ELF-1 (cell line): Measurements from ENCODE around the gene PILRB.
A peak's percentile ranks its signal among the peaks of the same experiment; 100 is the strongest.
"Not testable (repeated sequence)": the region's sequence is repeated elsewhere in the genome, so short reads cannot be mapped to it uniquely, and the experiment has no call there.

Experiments
- DNase-seq: peaks from one replicate; pipeline ENCODE4 v3.0.0-alpha.2; 2016; ENCODE audit warnings: low read depth, low spot score

The PILRB gene

DNA sequence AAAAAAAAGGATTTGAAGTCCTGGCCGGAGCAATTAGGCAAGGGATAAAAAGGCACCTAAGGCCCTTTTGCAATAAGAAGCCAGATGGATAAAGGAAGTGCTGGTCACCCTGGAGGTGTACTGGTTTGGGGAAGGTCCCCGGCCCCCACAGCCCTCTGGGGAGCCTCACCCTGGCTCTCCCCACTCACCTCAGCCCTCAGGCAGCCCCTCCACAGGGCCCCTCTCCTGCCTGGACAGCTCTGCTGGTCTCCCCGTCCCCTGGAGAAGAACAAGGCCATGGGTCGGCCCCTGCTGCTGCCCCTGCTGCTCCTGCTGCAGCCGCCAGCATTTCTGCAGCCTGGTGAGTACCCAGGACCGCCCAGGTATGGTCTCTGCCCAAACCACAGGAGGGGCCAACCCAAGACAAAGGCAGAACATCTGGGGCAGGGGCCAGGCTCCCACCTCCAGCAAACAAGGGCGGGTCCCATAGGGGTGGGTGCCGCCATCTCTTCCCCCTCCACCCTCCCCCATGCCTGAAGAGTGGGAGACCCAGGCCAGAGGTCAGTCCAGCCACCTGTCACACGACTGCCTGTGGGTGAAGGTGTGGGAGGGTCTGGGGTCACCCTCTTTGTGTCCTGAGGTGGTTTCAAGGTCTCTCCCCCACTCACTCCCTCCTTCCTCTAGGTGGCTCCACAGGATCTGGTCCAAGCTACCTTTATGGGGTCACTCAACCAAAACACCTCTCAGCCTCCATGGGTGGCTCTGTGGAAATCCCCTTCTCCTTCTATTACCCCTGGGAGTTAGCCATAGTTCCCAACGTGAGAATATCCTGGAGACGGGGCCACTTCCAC is at the start of gene PILRB:
Gene PILRB, plus strand, starts transcription at position 91 of the 830 bp plus-strand sequence. Its CDS starts 186 bp downstream, at position 277.
- DNase-seq = no peak

GRCh38 chr7:100318329-100318728 is 39.6 kb upstream of the PILRB start:
- DNase-seq = not testable (repeated sequence)

DNA sequence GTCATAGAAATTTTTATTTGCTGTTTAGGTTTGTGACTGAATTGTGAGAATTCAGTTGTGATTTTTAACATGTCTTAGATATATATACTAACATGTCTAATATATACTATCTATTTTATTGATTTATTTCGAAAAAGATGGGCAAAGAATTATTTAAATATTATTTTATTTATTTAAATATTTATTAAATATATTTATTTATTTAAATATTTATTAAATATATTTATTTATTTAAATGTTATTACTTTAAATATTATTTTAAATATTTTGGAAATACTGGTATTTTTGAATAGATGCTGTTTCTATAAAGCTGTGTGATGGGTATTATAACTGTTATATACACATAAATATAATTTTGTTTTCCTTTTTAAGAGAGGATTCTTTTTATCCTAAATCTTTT is 36.3 kb upstream of the PILRB start:
- not testable (repeated sequence) for DNase-seq

DNA sequence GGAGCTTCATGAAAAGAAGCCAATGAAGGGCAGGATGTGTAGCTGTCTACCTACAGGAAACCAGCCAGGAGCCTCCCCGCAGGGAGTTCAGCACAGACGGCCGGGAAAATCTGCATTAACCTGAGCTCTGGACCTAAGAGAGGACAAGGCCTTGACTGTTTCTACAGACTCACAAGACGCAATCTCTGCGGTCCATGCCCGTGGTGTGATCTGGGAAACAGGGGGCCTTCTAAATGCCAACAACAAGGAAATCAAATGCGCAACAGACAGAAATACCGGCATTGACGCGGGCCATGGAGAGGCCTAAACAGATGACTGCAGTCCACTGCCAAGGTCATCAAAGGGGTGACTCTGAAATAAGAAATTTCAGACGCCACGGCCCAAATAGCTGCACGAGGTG is 33.7 kb upstream of the PILRB start:
- DNase-seq = not testable (repeated sequence)

DNA sequence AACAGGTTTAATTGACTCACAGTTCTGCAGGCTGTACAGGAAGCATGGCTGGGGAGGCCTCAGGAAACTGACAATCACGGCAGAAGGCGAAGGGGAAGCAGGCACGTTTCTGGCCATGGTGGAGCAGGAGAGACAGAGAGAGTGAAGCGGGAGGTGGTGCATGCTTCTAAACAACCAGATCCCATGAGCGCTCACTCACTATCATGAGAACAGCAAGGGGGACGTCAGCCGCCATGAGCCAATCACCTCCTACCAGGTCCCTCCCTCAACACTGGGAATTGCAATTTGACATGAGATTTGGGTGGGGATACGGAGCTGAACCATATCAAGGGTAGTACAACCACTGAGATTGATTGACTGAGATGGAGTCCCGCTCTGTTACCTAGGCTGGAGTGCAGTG is 32.2 kb upstream of the PILRB start:
- not testable (repeated sequence) for DNase-seq

- not testable (repeated sequence) for DNase-seq
These were observed 31.0 kb upstream of the PILRB start for GRCh38 chr7:100326914-100327313.

DNA sequence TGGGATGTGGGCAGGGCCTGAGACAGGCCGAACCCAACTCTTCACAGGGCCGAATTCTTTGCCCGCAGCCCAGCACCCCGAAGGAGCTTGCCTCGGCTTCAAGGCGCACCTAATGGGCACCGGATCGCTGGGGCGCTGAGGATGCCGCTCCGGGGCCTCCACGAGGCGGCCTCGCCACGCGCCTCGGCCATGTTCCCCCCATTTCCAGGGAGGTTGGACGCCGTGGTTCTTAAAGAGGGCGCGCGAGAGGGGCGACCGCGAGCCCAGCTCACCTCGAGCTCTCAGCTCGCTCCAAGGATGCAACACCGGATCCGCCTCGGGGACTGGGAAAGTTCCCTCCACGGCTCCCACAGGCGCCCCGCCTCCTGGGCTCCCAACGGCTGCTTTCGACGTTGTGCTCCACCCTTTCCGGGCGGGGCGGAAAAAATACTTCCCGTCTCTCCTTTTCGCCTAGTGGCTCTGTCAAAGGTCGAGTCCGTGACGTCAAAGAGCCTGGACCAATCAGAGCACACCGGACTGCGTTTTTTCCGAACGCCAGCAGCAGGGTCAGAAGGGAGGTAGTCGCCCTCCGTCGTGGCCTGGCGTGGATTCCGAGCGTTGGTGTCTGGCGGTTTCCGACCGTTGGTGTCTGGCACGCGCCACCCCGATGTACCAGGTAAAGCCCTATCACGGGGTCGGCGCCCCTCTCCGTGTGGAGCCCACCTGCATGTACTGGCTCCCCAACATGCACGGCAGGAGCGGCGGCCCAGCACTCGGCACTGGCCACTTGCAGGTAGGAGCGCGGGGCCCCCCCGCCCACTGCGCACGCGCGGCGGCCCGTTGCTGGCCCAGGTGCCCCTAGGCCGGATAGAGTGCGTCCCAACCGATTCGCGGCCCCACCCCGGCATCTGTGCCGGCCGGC is 22.1 kb upstream of the PILRB start:
- peak; percentile 98 for DNase-seq

GRCh38 chr7:100338083-100338696 is 19.7 kb upstream of the PILRB start:
- DNase-seq = peak; percentile 40

- not testable (repeated sequence) for DNase-seq
These were observed 16.6 kb upstream of the PILRB start for GRCh38 chr7:100341286-100341685.

- DNase-seq = no peak
These were observed 15.2 kb upstream of the PILRB start for GRCh38 chr7:100342765-100343164.

- not testable (repeated sequence) for DNase-seq
These were observed 13.8 kb upstream of the PILRB start for GRCh38 chr7:100344124-100344559.

DNA sequence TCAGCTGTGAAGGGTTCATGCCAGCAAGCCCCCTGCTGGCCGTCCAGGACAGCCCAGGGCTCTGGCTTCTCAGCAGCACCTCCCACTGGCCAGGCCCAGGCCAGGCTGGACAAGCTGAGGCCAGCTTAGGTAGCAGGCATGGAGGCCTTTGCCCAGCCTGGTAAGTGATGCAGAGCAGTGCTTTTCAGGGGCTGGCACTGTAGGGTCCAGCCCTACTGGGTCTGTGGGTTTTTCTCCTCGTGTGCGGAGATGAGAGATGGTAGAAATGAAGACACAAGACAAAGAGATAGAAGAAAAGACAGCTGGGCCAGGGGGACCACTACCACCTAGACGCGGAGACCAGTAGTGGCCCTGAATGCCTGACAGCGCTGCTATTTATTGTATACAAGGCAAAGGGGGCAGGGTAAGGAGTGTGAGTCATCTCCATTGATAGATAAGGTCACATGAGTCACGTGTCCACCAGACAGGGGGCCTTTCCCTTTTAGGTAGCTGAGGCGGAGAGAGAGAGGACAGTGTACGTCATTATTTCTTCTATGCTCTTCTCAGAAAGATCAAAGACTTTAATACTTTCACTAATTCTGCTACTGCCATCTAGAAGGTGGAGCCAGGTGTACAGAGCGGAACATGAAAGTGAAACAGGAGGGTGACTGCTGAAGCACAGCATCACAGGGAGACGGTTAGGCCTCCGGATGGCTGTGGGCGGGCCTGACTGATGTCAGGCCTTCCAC is 13.2 kb upstream of the PILRB start:
- DNase-seq = peak; percentile 71

DNA sequence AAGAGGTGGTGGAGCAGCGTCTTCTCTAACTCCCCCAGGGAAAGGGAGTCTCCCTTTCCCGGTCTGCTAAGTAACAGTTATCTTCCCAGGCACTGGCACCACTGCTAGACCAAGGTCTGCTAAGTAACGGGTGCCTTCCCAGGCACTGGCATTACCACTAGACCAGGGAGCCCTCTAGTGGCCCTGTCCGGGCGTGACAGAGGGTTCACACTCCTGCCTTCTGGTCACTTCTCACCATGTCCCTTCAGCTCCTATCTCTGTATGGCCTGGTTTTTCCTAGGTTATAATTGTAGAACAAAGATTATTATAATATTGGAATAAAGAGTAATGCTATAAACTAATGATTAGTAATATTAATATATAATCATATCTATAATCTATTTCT is 12.6 kb upstream of the PILRB start:
- not testable (repeated sequence) for DNase-seq

- no peak for DNase-seq
These were observed 11.0 kb upstream of the PILRB start for GRCh38 chr7:100346921-100347320.

DNA sequence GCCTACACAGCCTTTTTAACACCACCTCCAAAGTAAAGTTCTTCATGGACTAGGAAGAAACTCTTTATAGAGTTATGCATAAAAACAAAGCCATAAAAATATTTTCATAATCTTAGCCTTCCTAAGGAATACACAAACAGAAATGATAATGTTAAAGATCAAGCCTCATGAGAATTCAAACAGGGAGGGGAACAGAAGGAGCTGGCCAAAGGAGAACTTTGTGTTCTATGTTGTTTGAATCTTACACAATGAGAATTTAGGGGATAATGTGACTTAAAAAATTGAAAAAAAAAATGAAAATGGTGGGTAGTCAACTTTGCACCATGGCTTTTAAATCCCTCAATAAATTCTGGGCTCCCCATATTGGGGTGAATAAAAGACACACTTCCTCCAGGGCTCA is 9.1 kb upstream of the PILRB start:
- DNase-seq = no peak

DNA sequence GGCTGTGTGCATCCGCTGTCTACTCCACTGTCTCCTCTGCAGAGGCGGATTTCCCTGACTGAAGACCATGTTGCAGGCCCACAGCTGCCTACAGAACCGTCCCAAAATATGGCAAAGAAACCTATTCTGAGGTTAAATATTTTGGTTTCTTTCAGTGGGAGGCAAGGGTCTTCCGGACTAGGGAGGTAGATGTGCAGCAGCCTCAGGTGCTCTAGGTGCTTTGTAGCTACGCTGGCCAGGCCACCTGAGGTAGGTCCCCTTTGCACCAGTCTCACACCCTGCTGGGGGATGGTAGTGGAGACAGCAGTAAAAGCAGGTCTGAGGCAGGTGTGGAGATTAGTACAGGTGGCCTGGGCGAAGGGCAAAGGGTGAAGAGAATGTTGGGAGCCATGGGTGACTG is 8.2 kb upstream of the PILRB start:
- no peak for DNase-seq

DNA sequence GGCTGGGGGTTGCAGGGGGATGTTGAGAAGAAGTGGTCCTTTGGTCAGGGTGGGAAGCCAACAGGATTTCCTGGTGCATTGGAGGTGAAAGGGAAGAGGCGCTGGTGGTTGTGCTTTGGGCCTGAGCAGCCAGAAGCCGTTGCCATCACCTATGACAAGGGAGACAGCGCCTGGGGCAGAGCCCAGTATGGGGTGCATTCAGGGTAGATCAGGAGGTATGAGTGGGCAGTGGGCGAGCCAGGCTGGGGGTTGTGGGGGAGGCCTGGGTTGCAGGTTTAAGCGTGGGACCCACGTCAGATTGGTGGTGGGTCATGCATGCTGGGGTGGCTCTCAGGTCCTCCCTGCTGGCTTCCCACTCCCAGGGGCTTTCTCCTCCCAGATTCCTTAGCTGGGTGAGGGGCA is 6.3 kb upstream of the PILRB start:
- DNase-seq = no peak

DNA sequence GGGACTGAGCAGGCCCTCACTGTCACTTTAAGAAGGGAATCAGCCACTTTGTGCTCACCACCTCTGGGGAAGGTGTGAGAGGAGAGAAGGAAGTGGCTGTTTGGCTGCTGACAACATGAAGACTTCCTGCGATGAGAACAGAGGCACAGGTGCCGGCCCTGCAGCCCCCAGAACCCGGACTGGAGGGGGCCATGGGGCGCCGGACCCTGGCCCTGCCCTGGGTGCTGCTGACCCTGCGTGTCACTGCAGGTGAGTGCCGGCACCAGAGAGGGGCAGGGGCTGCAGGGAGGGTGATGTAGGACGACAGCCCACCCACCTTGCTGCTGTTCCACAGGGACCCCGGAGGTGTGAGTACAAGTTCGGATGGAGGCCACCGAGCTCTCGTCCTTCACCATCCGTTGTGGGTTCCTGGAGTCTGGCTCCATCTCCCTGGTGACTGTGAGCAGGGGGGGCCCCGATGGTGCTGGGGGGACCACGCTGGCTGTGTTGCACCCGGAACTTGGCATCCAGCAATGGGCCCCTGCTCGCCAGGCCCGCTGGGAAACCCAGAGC is 5.6 kb upstream of the PILRB start:
- DNase-seq = not testable (repeated sequence)

DNA sequence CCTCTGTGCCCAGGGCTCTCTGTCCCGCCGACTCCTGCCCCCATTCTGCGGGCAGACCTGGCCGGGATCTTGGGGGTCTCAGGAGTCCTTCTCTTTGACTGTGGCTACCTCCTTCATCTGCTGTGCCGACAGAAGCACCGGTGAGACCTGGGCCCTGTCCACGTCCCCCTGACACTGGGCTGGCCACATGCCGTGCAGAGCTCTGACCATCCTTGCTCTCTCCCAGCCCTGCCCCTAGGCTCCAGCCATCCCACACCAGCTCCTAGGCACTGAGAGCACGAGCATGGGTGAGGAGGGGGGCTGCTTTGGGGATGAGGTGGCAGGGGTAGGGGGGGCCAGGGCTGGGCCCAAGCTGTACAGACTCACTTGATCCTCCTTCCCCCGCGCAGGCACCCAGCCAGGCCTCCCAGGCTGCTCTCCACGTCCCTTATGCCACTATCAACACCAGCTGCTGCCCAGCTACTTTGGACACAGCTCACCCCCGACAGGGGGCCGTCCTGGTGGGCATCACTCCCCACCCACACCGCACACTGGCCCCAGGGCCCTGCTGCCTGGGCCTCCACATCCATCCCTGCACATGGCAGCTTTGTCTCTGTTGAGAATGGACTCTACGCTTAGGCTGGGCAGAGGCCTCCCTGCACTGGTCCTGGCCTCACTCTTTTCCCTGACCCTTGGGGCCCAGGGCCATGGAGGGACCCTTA is 4.8 kb upstream of the PILRB start:
- no peak for DNase-seq

GRCh38 chr7:100353685-100354330 is 4.1 kb upstream of the PILRB start:
- DNase-seq = no peak
